HCT116 (cell line): ENCODE results near the gene RIPK4. TPM values are rescaled to one million over a fixed set of nuclear protein-coding genes. Genes with fewer than 3 reads are reported as not detected.

ENCODE experiments used
- ATAC-seq: fragments of 200-7000 bp; cut with Tn5 transposase; 2 replicates; pipeline ENCODE4 v1.9.1; 2020; ENCODE audit warnings: mild to moderate bottlenecking, moderate library complexity
- BruUV-seq: library from RNA; stranded (reverse); fragments of 400-500 nt; replicated peaks from 2 replicates; lab custom pipeline; 2021; lab: Mats Ljungman, UMichigan
- CTCF ChIA-PET: fragments of 300-600 bp; sonication (Branson Sonifier 250); formaldehyde crosslinking; loops from one replicate; lab custom pipeline; 2021; ENCODE audit warnings: antibody characterized with exemption; lab: Charles Lee
- POLR2A ChIA-PET: fragments of 300-600, 350-600 bp; sonication (Branson Sonifier 250); formaldehyde crosslinking; loops from one replicate; lab custom pipeline; 2021; ENCODE audit warnings: antibody characterized with exemption; lab: Charles Lee
- RAD21 ChIA-PET, 2 experiments: fragments of 300-600 bp; sonication (Branson Sonifier 250); formaldehyde crosslinking; loops; one replicate each; lab custom pipeline; 2023; ENCODE audit warnings: low total read pairs in 2 of 2; ENCODE audit not compliant: uncharacterized antibody in 2 of 2, unreplicated experiment in 2 of 2, low non-redundant PET in 1 of 2; lab: Charles Lee
- DNase-seq: peaks from one replicate; pipeline ENCODE4 v3.0.0-alpha.2; 2010; ENCODE audit warnings: low read depth, low spot score
- H2AFZ ChIP-seq: fragments of 200-600 bp; shearing (Covaris generic), sonication (generic); 2 replicates; pipeline ENCODE4 v1.6.1; 2017; ENCODE audit warnings: low read depth, mixed run types, mixed read lengths, antibody characterized with exemption, low read length; ENCODE audit not compliant: poor library complexity, severe bottlenecking
- H3K27ac ChIP-seq: 2 replicates; pipeline ENCODE4 v1.5.1; 2012; ENCODE audit warnings: low read depth, low read length
- H3K27me3 ChIP-seq: fragments of 200-600 bp; sonication (generic); 2 replicates; pipeline ENCODE4 v1.6.1; 2016; ENCODE audit warnings: mixed run types, low read length, mixed read lengths; ENCODE audit not compliant: insufficient read depth
- H3K36me3 ChIP-seq, 2 experiments: fragments of 200-500 bp in 1 of 2; fragments of 200-600 bp in 1 of 2; sonication (Bioruptor generic) in 1 of 2; sonication (generic) in 1 of 2; 2 replicates each; pipeline versions ENCODE4 v1.5.1 to v1.6.1; 2014 to 2016; ENCODE audit warnings: low read length in 2 of 2, inconsistent platforms in 1 of 2, mixed read lengths in 1 of 2, mixed run types in 1 of 2; ENCODE audit not compliant: insufficient read depth in 2 of 2, control insufficient read depth in 1 of 2
- H3K4me1 ChIP-seq, 2 experiments: fragments of 200-600 bp in 1 of 2; sonication (generic) in 1 of 2; 2 replicates each; pipeline versions ENCODE4 v1.5.1 to v1.6.1; 2012 to 2017; ENCODE audit warnings: low read length in 2 of 2, inconsistent platforms in 1 of 2, mild to moderate bottlenecking in 1 of 2, mixed read lengths in 1 of 2, mixed run types in 1 of 2, moderate library complexity in 1 of 2; ENCODE audit not compliant: insufficient read depth in 2 of 2, control insufficient read depth in 1 of 2
- H3K4me2 ChIP-seq: fragments of 200-600 bp; sonication (generic); 2 replicates; pipeline ENCODE4 v1.6.1; 2017; ENCODE audit warnings: mixed run types, low read length, mixed read lengths
- H3K4me3 ChIP-seq, 2 experiments: fragments of 200-600 bp in 1 of 2; sonication (generic) in 1 of 2; replicated peaks in 1 of 2; 2 replicates each; pipeline ENCODE4 v1.5.1; 2011 to 2016; ENCODE audit warnings: low read length in 2 of 2, control low read depth in 1 of 2, low read depth in 1 of 2, mild to moderate bottlenecking in 1 of 2, mixed read lengths in 1 of 2, mixed run types in 1 of 2
- H3K79me2 ChIP-seq: fragments of 200-600 bp; sonication (generic); 2 replicates; pipeline ENCODE4 v1.6.1; 2017; ENCODE audit warnings: mild to moderate bottlenecking, mixed run types, low read length, moderate library complexity, mixed read lengths; ENCODE audit not compliant: insufficient read depth
- H3K9ac ChIP-seq: fragments of 200-600 bp; sonication (generic); 2 replicates; pipeline ENCODE4 v1.6.1; 2016; ENCODE audit warnings: low read length, mixed read lengths
- H3K9me2 ChIP-seq: fragments of 200-600 bp; sonication (generic), shearing (Covaris generic); 2 replicates; pipeline ENCODE4 v1.6.1; 2017; ENCODE audit warnings: mixed run types, mild to moderate bottlenecking, moderate library complexity; ENCODE audit not compliant: insufficient read depth
- H3K9me3 ChIP-seq, 2 experiments: fragments of 200-500 bp in 1 of 2; fragments of 200-600 bp in 1 of 2; sonication (Bioruptor generic) in 1 of 2; sonication (generic) in 1 of 2; 2 replicates each; pipeline ENCODE4 v1.6.1; 2014 to 2017; ENCODE audit warnings: low read length in 2 of 2, mixed read lengths in 2 of 2, inconsistent platforms in 1 of 2, low read depth in 1 of 2, mild to moderate bottlenecking in 1 of 2, mixed run types in 1 of 2, moderate library complexity in 1 of 2; ENCODE audit not compliant: control insufficient read depth in 1 of 2, insufficient read depth in 1 of 2
- H4K20me1 ChIP-seq: fragments of 200-600 bp; sonication (generic), shearing (Covaris generic); 2 replicates; pipeline ENCODE4 v1.6.1; 2017; ENCODE audit warnings: mixed run types, mild to moderate bottlenecking, moderate library complexity; ENCODE audit not compliant: insufficient read depth
- CBX3 ChIP-seq: IDR thresholded peaks from 2 replicates; pipeline ENCODE4 v1.6.1; 2012; ENCODE audit warnings: low read depth
- EGR1 ChIP-seq: IDR thresholded peaks from 2 replicates; pipeline ENCODE4 v1.6.1; 2012; ENCODE audit warnings: low read depth
- ELF1 ChIP-seq: IDR thresholded peaks from 2 replicates; pipeline ENCODE4 v1.6.1; 2012; ENCODE audit warnings: low read depth, borderline replicate concordance
- EZH2phosphoT487 ChIP-seq: fragments of 200-600 bp; IDR thresholded peaks from 2 replicates; pipeline ENCODE4 v1.6.1; 2018; ENCODE audit warnings: antibody characterized with exemption, borderline replicate concordance
- FOSL1 ChIP-seq: IDR thresholded peaks from 2 replicates; pipeline ENCODE4 v1.6.1; 2012; ENCODE audit warnings: low read depth
- JUND ChIP-seq: IDR thresholded peaks from 2 replicates; pipeline ENCODE4 v1.6.1; 2012
- POLR2A ChIP-seq: IDR thresholded peaks from 2 replicates; pipeline ENCODE4 v1.7.0; 2011; ENCODE audit warnings: borderline replicate concordance; ENCODE audit not compliant: insufficient read depth, insufficient read length; ENCODE audit errors: extremely low read depth
- POLR2AphosphoS5 ChIP-seq: IDR thresholded peaks from 2 replicates; pipeline ENCODE4 v1.6.1; 2011; ENCODE audit warnings: mild to moderate bottlenecking, low read depth, low read length, moderate library complexity
- RAD21 ChIP-seq: IDR thresholded peaks from 2 replicates; pipeline ENCODE4 v1.6.1; 2012; ENCODE audit warnings: low read depth, mild to moderate bottlenecking
- SIN3A ChIP-seq: IDR thresholded peaks from 2 replicates; pipeline ENCODE4 v1.6.1; 2012; ENCODE audit warnings: low read depth
- SRF ChIP-seq: IDR thresholded peaks from 2 replicates; pipeline ENCODE4 v1.6.1; 2012; ENCODE audit warnings: low read depth
- TCF7L2 ChIP-seq: IDR thresholded peaks from 2 replicates; pipeline ENCODE4 v1.7.0; 2011; ENCODE audit warnings: borderline replicate concordance, inconsistent platforms; ENCODE audit not compliant: insufficient read depth, insufficient read length; ENCODE audit errors: extremely low read depth
- ZFX ChIP-seq: fragments of 450-650 bp; IDR thresholded peaks from 2 replicates; pipeline ENCODE4 v1.6.1; 2017
- intact Hi-C: fragments of 100-400 bp; cut with micrococcal nuclease; formaldehyde crosslinking; loops from 2 replicates; pipeline ENCODE4 v1.10.0; 2022
- total RNA-seq: library from RNA; stranded (reverse); gene quantifications from one replicate; pipeline ENCODE4 v1.2.1, GENCODE V29; 2021; ENCODE audit not compliant: unreplicated experiment
- TF ChIP-seq, protein P1 (sequence below): IDR thresholded peaks from 2 replicates; pipeline ENCODE4 v1.6.1; 2012
- TF ChIP-seq, protein P2 (sequence below): IDR thresholded peaks from 2 replicates; pipeline ENCODE4 v1.6.1; 2012
- TF ChIP-seq, protein P3 (sequence below): IDR thresholded peaks from 2 replicates; pipeline ENCODE4 v1.6.1; 2011; ENCODE audit warnings: mild to moderate bottlenecking, low read length, moderate library complexity; ENCODE audit not compliant: insufficient replicate concordance; ENCODE audit errors: extremely low read depth

RIPK4 gene
- total RNA-seq, 1 experiment from 2014 or later = 9.9 TPM

DNA sequence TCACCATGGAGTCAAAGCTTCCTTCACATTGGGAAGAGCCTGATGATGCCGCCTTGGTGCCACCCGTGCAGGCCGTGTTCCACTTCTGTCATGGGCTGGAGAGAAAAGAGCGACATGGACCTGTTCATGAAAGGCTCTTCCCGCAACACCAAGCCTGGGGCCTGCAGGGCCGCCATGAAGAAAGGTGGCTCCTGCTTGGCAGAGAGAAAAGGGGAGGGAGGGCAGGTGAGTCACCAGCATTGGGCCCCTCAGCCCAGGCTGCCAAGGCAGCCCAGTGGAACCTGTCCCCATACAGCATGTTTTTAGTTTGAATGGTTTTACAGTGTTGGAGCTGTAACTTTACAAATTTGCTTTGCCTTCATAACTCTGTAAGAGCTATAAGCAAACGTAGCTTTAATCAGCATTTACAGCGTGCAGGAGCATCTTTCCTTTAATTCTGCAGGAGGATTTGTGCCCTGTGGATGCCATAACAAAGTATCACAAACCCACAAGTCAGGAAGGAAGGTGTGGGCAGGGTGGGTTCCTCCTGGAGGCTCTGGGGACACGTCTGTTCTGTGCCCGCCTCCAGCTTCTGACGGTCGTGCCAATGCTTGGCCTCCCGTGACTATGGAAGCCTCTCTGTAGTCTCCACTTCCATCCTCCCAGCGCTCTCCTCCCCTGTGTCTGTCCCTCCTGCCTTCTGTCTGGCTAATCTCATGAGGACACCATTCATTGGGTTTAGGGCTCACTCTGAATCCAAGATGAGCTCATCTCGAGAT, 49.1 kb downstream of the RIPK4 start:
- Histone ChIP-seq H3K4me1 (peaks cover 0 to 12% of the 10 kb centered on the region in 2 experiments; a peak in 2 of 4 replicates), H3K27me3 (no peaks in the 10 kb centered on the region), H3K27ac (no peak overlapping the region), H2AFZ (no peak overlapping the region), H3K9me3 (no peaks in the 10 kb centered on the region), H4K20me1 (no peaks in the 10 kb centered on the region), H3K9ac (no peak overlapping the region), H3K79me2 (no peaks in the 10 kb centered on the region), H3K4me3 (no peak overlapping the region), H3K4me2 (no peak overlapping the region), H3K9me2 (no peaks in the 10 kb centered on the region)
- intact Hi-C loops = no loop called here
- POLR2A ChIA-PET = no interaction called here
- CTCF ChIA-PET = no interaction called here
- RAD21 ChIA-PET = no interaction called here
- ATAC-seq = no peak
- DNase-seq = no peak
- TF ChIP-seq SRF = no peak
- no peak for TF ChIP-seq ELF1
- no peak for TF ChIP-seq POLR2AphosphoS5
- TF ChIP-seq SIN3A = no peak
- TF ChIP-seq TCF7L2 = no peak
- TF ChIP-seq, protein P1, sequence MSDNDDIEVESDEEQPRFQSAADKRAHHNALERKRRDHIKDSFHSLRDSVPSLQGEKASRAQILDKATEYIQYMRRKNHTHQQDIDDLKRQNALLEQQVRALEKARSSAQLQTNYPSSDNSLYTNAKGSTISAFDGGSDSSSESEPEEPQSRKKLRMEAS = no peak
- TF ChIP-seq CBX3 = no peak
- no peak for TF ChIP-seq JUND
- no peak for TF ChIP-seq RAD21
- no peak for TF ChIP-seq FOSL1
- TF ChIP-seq EGR1 = no peak
- TF ChIP-seq EZH2phosphoT487 = no peak
- TF ChIP-seq POLR2A = no peak
- TF ChIP-seq, all 23 proteins: peak for 0
- no peaks in the 10 kb centered on the region for H3K36me3 ChIP-seq
- BruUV-seq = no TSS peak

DNA sequence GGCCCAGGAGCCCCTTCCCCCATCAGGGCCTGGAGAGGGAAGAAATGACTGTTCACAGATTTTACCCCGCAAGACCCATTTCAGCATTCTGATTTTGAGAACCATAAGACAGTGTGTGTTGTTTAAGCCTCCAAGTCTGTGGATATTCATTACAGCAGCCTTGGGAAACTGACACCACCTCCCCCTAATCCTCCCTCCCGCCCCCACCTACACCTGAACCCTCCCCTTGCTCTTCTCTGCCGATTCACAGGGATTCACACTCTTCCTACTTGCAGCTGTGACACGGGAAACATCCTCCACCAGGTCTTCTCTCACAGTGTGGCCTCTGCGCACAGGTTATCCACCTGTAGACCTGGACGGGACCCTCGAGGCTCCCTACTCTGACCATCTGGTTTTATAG, 50.1 kb downstream of the RIPK4 start:
- no TSS peak for BruUV-seq
- H3K36me3 ChIP-seq = no peaks in the 10 kb centered on the region
- H3K27ac ChIP-seq = no peak overlapping the region
- RAD21 ChIA-PET = no interaction called here
- peaks cover 0 to 12% of the 10 kb centered on the region in 2 experiments; a peak in 2 of 4 replicates for H3K4me1 ChIP-seq
- DNase-seq = no peak
- H3K9me3 ChIP-seq = no peaks in the 10 kb centered on the region
- ATAC-seq = no peak
- H3K9ac ChIP-seq = no peak overlapping the region
- no peaks in the 10 kb centered on the region for H4K20me1 ChIP-seq
- H3K4me3 ChIP-seq = no peak overlapping the region
- H3K27me3 ChIP-seq = no peaks in the 10 kb centered on the region
- H2AFZ ChIP-seq = no peak overlapping the region
- H3K79me2 ChIP-seq = no peaks in the 10 kb centered on the region
- no peak overlapping the region for H3K4me2 ChIP-seq
- CTCF ChIA-PET = no interaction called here
- POLR2A ChIA-PET = no interaction called here
- H3K9me2 ChIP-seq = no peaks in the 10 kb centered on the region
- intact Hi-C loops = no loop called here
- TF ChIP-seq JUND (no peak), SRF (no peak), EZH2phosphoT487 (no peak), ZFX (no peak), ELF1 (no peak)
- TF ChIP-seq, protein P1 = no peak
- TF ChIP-seq, protein P2, sequence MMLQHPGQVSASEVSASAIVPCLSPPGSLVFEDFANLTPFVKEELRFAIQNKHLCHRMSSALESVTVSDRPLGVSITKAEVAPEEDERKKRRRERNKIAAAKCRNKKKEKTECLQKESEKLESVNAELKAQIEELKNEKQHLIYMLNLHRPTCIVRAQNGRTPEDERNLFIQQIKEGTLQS = no peak
- TF ChIP-seq, protein P3, sequence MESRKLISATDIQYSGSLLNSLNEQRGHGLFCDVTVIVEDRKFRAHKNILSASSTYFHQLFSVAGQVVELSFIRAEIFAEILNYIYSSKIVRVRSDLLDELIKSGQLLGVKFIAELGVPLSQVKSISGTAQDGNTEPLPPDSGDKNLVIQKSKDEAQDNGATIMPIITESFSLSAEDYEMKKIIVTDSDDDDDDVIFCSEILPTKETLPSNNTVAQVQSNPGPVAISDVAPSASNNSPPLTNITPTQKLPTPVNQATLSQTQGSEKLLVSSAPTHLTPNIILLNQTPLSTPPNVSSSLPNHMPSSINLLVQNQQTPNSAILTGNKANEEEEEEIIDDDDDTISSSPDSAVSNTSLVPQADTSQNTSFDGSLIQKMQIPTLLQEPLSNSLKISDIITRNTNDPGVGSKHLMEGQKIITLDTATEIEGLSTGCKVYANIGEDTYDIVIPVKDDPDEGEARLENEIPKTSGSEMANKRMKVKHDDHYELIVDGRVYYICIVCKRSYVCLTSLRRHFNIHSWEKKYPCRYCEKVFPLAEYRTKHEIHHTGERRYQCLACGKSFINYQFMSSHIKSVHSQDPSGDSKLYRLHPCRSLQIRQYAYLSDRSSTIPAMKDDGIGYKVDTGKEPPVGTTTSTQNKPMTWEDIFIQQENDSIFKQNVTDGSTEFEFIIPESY = no peak
